ENCODE measurements around the gene DNAJC18. TPM values are rescaled to one million over a fixed set of nuclear protein-coding genes. Genes with fewer than 3 reads are reported as not detected.

The DNAJC18 gene
- total RNA-seq, 4 donors from 2014 or later = 7.6 to 27.7 (median 14.5) TPM

DNA sequence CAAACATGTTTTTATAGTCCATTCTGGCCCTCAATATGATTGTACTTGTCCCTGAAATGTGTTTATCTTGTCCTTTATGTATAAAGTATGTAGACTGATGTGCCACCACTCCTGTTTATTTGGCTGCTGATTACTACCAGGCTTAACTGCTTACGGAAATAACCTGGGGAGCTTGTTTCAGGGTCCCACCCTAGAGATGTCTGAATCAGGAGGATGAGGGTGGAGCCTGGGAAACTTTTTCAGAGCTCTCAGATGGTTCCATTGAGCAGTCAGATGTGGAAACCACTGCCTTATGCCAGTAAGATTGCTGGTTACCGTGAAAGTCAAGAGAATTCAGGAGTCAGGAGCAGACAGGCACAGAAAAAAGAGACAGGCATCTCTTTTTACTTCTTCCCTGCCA is 75.4 kb downstream of the DNAJC18 start:
- ATAC-seq = no peak
- H3K36me3 ChIP-seq = peaks cover 0 to 57% of the 10 kb centered on the region in 2 donors
- no peak overlapping the region for H3K4me3 ChIP-seq
- peaks cover 0 to 25% (median 0%) of the 10 kb centered on the region in 3 donors for H3K4me1 ChIP-seq
- no peaks in the 10 kb centered on the region for H3K9me3 ChIP-seq
- 76 to 80% methylated on average over 2 of the region's 2 CpGs for WGBS, 2 donors (ENCODE audit: low coverage in 1 of 2)
- no peak overlapping the region for H3K27ac ChIP-seq
- H3K27me3 ChIP-seq = no peaks in the 10 kb centered on the region
- TF ChIP-seq POLR2A (IDR thresholded peaks at IDR 0.05) = no peak
- TF ChIP-seq EP300 (IDR thresholded peaks at IDR 0.05) = no peak
- TF ChIP-seq, protein P1, sequence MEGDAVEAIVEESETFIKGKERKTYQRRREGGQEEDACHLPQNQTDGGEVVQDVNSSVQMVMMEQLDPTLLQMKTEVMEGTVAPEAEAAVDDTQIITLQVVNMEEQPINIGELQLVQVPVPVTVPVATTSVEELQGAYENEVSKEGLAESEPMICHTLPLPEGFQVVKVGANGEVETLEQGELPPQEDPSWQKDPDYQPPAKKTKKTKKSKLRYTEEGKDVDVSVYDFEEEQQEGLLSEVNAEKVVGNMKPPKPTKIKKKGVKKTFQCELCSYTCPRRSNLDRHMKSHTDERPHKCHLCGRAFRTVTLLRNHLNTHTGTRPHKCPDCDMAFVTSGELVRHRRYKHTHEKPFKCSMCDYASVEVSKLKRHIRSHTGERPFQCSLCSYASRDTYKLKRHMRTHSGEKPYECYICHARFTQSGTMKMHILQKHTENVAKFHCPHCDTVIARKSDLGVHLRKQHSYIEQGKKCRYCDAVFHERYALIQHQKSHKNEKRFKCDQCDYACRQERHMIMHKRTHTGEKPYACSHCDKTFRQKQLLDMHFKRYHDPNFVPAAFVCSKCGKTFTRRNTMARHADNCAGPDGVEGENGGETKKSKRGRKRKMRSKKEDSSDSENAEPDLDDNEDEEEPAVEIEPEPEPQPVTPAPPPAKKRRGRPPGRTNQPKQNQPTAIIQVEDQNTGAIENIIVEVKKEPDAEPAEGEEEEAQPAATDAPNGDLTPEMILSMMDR (IDR thresholded peaks at IDR 0.05) = no peak
- TF ChIP-seq POLR2AphosphoS5 (IDR thresholded peaks at IDR 0.05) = no peak

DNA sequence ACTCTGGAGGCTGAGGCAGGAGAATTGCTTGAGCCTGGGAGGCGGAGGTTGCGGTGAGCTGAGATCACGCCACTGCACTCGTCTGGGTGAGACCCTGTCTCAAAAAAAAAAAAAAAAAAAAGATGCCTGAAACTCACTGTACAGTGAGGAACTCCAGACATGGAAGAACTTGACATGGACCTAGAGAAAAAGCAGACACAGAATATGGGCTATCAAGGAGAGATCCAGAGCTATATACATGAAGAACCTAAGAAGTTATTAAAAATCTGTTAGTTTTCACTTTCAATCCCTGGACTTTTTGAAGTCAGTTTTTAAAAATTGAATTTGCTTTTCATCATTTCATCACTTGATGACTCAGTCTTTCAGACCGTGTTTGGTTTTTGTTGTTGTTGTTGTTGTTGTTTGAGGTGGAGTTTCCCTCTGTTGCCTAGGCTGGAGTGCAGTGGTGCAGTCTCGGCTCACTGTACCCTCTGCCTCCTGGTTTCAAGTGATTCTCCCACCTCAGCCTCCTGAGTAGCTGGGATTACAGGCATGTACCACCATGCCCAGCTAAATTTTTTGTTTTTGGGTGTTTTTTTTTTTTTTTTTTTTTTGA is 77.4 kb downstream of the DNAJC18 start:
- Histone ChIP-seq H3K27me3 (no peaks in the 10 kb centered on the region), H3K4me1 (peaks cover 0 to 38% (median 0%) of the 10 kb centered on the region in 3 donors), H3K4me3 (no peak overlapping the region), H3K27ac (no peak overlapping the region), H3K9me3 (no peaks in the 10 kb centered on the region), H3K36me3 (peaks cover 0 to 46% of the 10 kb centered on the region in 2 donors)
- ATAC-seq = no peak
- 50 to 68% methylated on average over 1 to 6 of the region's 6 CpGs for WGBS, 2 donors (ENCODE audit: low coverage in 1 of 2)
- no peak for TF ChIP-seq POLR2A (IDR thresholded peaks at IDR 0.05)
- no peak for TF ChIP-seq POLR2AphosphoS5 (IDR thresholded peaks at IDR 0.05)
- no peak for TF ChIP-seq EP300 (IDR thresholded peaks at IDR 0.05)
- TF ChIP-seq, protein P1 (IDR thresholded peaks at IDR 0.05) = no peak

DNA sequence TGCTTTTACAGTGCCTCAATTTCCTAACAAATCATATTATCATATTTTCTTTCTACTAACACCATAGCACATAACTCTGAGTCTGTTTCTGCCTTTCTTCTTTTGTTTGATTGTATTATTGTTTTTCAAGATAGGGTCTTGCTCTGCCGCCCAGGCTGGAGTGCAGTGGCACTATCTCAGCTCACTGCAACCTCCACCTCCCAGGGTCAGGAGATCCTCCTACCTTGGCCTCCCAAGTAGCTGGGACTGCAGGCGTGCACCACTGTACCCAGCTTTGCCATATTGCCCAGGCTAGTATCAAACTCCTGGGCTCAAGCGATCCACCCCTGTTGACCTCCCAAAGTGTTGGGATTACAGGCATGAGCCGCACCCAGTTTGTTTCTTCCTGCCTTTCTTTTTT is 78.9 kb downstream of the DNAJC18 start:
- peaks cover 0 to 54% (median 0%) of the 10 kb centered on the region in 3 donors for H3K4me1 ChIP-seq
- H3K9me3 ChIP-seq = no peaks in the 10 kb centered on the region
- no peaks in the 10 kb centered on the region for H3K27me3 ChIP-seq
- 88 to 91% methylated on average over 4 of the region's 4 CpGs for WGBS, 2 donors (ENCODE audit: low coverage in 1 of 2)
- no peak overlapping the region for H3K27ac ChIP-seq
- peaks cover 0 to 30% of the 10 kb centered on the region in 2 donors for H3K36me3 ChIP-seq
- no peak for ATAC-seq
- no peak overlapping the region for H3K4me3 ChIP-seq
- TF ChIP-seq EP300 (IDR thresholded peaks at IDR 0.05) (no peak), POLR2AphosphoS5 (IDR thresholded peaks at IDR 0.05) (no peak), POLR2A (IDR thresholded peaks at IDR 0.05) (no peak)
- TF ChIP-seq, protein P1 (IDR thresholded peaks at IDR 0.05) = no peak

Small RNAs within 50 kb of the gene (small RNA-seq; reads per million reads assigned to genes)
- 0 reads per million in 4 donors for gene RNU5B-4P

Other genes with a start within 250 kb of the DNAJC18 start
- gene SIL1, start 241.2 kb downstream of the DNAJC18 start, total RNA-seq = 10 to 100 TPM; 28.6 to 48.1 (median 36.5) TPM
- 100 to 1,000 TPM; 194 to 326 (median 314) TPM for gene MATR3, start 145.8 kb downstream of the DNAJC18 start, total RNA-seq
- 100 to 1,000 TPM in 2 of 4 donors, 10 to 100 TPM in 2; 78.5 to 131 (median 93.3) TPM for gene PAIP2, start 97.7 kb downstream of the DNAJC18 start, total RNA-seq
- not detected for gene SLC23A1, start 56.2 kb downstream of the DNAJC18 start, total RNA-seq
- under 1 TPM in 1 of 4 donors, not detected in 3; 0.74 TPM for gene MZB1, start 49.6 kb downstream of the DNAJC18 start, total RNA-seq
- 1 to 10 TPM; 1.2 to 9.1 (median 4.1) TPM for gene PROB1, start 44.4 kb downstream of the DNAJC18 start, total RNA-seq
- gene SPATA24, start 35.4 kb downstream of the DNAJC18 start, total RNA-seq = 10 to 100 TPM in 2 of 4 donors, 1 to 10 TPM in 2; 1.5 to 13.5 (median 6.3) TPM
- 10 to 100 TPM in 3 of 4 donors, 1 to 10 TPM in 1; 7.6 to 34.9 (median 21.8) TPM for gene ECSCR, start 23.2 kb upstream of the DNAJC18 start, total RNA-seq
- gene SMIM33, start 31.5 kb upstream of the DNAJC18 start, total RNA-seq = not detected
- 10 to 100 TPM; 36.3 to 63.7 (median 50.6) TPM for gene STING1, start 43.2 kb upstream of the DNAJC18 start, total RNA-seq
- 100 to 1,000 TPM in 1 of 4 donors, 10 to 100 TPM in 3; 65.2 to 114 (median 85.6) TPM for gene UBE2D2, start 121.8 kb upstream of the DNAJC18 start, total RNA-seq
- gene CXXC5, start 208.8 kb upstream of the DNAJC18 start, total RNA-seq = 10 to 100 TPM; 30.0 to 50.7 (median 35.1) TPM

Data from gastroesophageal sphincter (tissue), 4 donors.